Mononuclear cell (primary cell): ENCODE results near the gene PPHLN1. TPM values are rescaled to one million over a fixed set of nuclear protein-coding genes. Genes with fewer than 3 reads are reported as not detected.
"Not testable (repeated sequence)": the region's sequence is repeated elsewhere in the genome, so short reads cannot be mapped to it uniquely, and the experiment has no call there.

Experiments
- H3K27me3 ChIP-seq: 2 replicates; pipeline ENCODE4 v1.6.0; 2011; ENCODE audit warnings: low read length, control low read depth; ENCODE audit not compliant: insufficient read depth
- H3K4me1 ChIP-seq: 2 replicates; pipeline ENCODE4 v1.5.1; 2011; ENCODE audit warnings: mild to moderate bottlenecking, low read length, control low read depth; ENCODE audit not compliant: insufficient read depth
- H3K4me3 ChIP-seq: 2 replicates; pipeline ENCODE4 v1.5.1; 2011; ENCODE audit warnings: mild to moderate bottlenecking, low read length, moderate library complexity
- H3K9me3 ChIP-seq: 2 replicates; pipeline ENCODE4 v1.5.1; 2011; ENCODE audit warnings: low read depth, mild to moderate bottlenecking, control low read depth, low read length
- total RNA-seq: library from RNA; depleted of rRNA; stranded (reverse); fragments of >200 nt; gene quantifications from one replicate; pipeline ENCODE4 v1.2.3, GENCODE V29; 2012

Gene PPHLN1
- total RNA-seq, 1 donor: 216 TPM

- Histone ChIP-seq H3K4me1 (peaks cover 18% of the 10 kb centered on the region), H3K27me3 (no peaks in the 10 kb centered on the region), H3K4me3 (no peak overlapping the region), H3K9me3 (no peaks in the 10 kb centered on the region)
Measured at GRCh38 chr12:42380733-42381132, 54.8 kb downstream of the PPHLN1 start.

- no peak overlapping the region for H3K4me3 ChIP-seq
- H3K27me3 ChIP-seq: no peaks in the 10 kb centered on the region
- no peaks in the 10 kb centered on the region for H3K9me3 ChIP-seq
- H3K4me1 ChIP-seq: peaks cover 18% of the 10 kb centered on the region
Measured at GRCh38 chr12:42382013-42382696, 56.2 kb downstream of the PPHLN1 start.

- peaks cover 18% of the 10 kb centered on the region for H3K4me1 ChIP-seq
- no peaks in the 10 kb centered on the region for H3K27me3 ChIP-seq
- H3K9me3 ChIP-seq: no peaks in the 10 kb centered on the region
- no peak overlapping the region for H3K4me3 ChIP-seq
Measured at GRCh38 chr12:42385326-42385841, 59.4 kb downstream of the PPHLN1 start.

- H3K4me1 ChIP-seq: peaks cover 11% of the 10 kb centered on the region
- no peaks in the 10 kb centered on the region for H3K27me3 ChIP-seq
- no peak overlapping the region for H3K4me3 ChIP-seq
- H3K9me3 ChIP-seq: no peaks in the 10 kb centered on the region
Measured at GRCh38 chr12:42386308-42386707, 60.3 kb downstream of the PPHLN1 start.

GRCh38 chr12:42388086-42388485 is 62.1 kb downstream of the PPHLN1 start:
- H3K4me3 ChIP-seq, H3K27me3 ChIP-seq, H3K9me3 ChIP-seq, H3K4me1 ChIP-seq: not testable (repeated sequence)

- no peaks in the 10 kb centered on the region for H3K27me3 ChIP-seq
- H3K9me3 ChIP-seq: no peaks in the 10 kb centered on the region
- no peaks in the 10 kb centered on the region for H3K4me1 ChIP-seq
- H3K4me3 ChIP-seq: no peak overlapping the region
Measured at GRCh38 chr12:42394429-42394828, 68.5 kb downstream of the PPHLN1 start.

GRCh38 chr12:42396473-42397259 is 70.7 kb downstream of the PPHLN1 start:
- Histone ChIP-seq H3K9me3 (no peaks in the 10 kb centered on the region), H3K4me3 (no peak overlapping the region), H3K4me1 (no peaks in the 10 kb centered on the region)

GRCh38 chr12:42402821-42403411 is 76.9 kb downstream of the PPHLN1 start:
- Histone ChIP-seq H3K4me1 (no peaks in the 10 kb centered on the region), H3K9me3 (no peaks in the 10 kb centered on the region), H3K4me3 (no peak overlapping the region), H3K27me3 (no peaks in the 10 kb centered on the region)

More at GRCh38 chr12:42396473-42397259, 70.7 kb downstream of the PPHLN1 start:
- H3K27me3 ChIP-seq: no peaks in the 10 kb centered on the region

- no peaks in the 10 kb centered on the region for H3K4me1 ChIP-seq
- H3K27me3 ChIP-seq: no peaks in the 10 kb centered on the region
- H3K4me3 ChIP-seq: no peak overlapping the region
- no peaks in the 10 kb centered on the region for H3K9me3 ChIP-seq
Measured at GRCh38 chr12:42407306-42407705, 81.3 kb downstream of the PPHLN1 start.

GRCh38 chr12:42409471-42409870 is 83.5 kb downstream of the PPHLN1 start:
- H3K4me1 ChIP-seq: no peaks in the 10 kb centered on the region
- H3K9me3 ChIP-seq: no peaks in the 10 kb centered on the region
- no peaks in the 10 kb centered on the region for H3K27me3 ChIP-seq
- no peak overlapping the region for H3K4me3 ChIP-seq

GRCh38 chr12:42410340-42410739 is 84.4 kb downstream of the PPHLN1 start:
- H3K9me3 ChIP-seq: no peaks in the 10 kb centered on the region
- no peak overlapping the region for H3K4me3 ChIP-seq

GRCh38 chr12:42420395-42420794 is 94.4 kb downstream of the PPHLN1 start:
- H3K4me3 ChIP-seq: no peak overlapping the region

More at GRCh38 chr12:42410340-42410739, 84.4 kb downstream of the PPHLN1 start:
- H3K4me1 ChIP-seq: no peaks in the 10 kb centered on the region
- H3K27me3 ChIP-seq: no peaks in the 10 kb centered on the region

GRCh38 chr12:42421844-42422779 is 96.1 kb downstream of the PPHLN1 start:
- Histone ChIP-seq H3K4me1 (no peaks in the 10 kb centered on the region), H3K4me3 (no peak overlapping the region), H3K9me3 (no peaks in the 10 kb centered on the region), H3K27me3 (no peaks in the 10 kb centered on the region)

More at GRCh38 chr12:42420395-42420794, 94.4 kb downstream of the PPHLN1 start:
- Histone ChIP-seq H3K4me1 (no peaks in the 10 kb centered on the region), H3K27me3 (no peaks in the 10 kb centered on the region), H3K9me3 (no peaks in the 10 kb centered on the region)

- no peaks in the 10 kb centered on the region for H3K9me3 ChIP-seq
- H3K27me3 ChIP-seq: no peaks in the 10 kb centered on the region
- H3K4me1 ChIP-seq: no peaks in the 10 kb centered on the region
- no peak overlapping the region for H3K4me3 ChIP-seq
Measured at GRCh38 chr12:42422785-42423184, 96.8 kb downstream of the PPHLN1 start.
